Cardiac muscle cell (in vitro differentiated cells and primary cell): ENCODE measurements around the gene MTCL1. TPM values are rescaled to one million over a fixed set of nuclear protein-coding genes. Genes with fewer than 3 reads are reported as not detected.

Experiments used
- DNase-seq, 2 donors: peaks; one replicate each; pipeline versions ENCODE4 v3.0.0 to v3.0.0-alpha.2; 2010 to 2017; ENCODE audit warnings: low read depth in 1 of 2, low spot score in 1 of 2
- H3K27ac ChIP-seq: fragments of 200-600 bp; sonication (generic); 2 replicates; pipeline ENCODE4 v1.5.1; 2016
- H3K27me3 ChIP-seq: fragments of 200-600 bp; sonication (generic); 2 replicates; pipeline ENCODE4 v1.6.0; 2016; ENCODE audit warnings: control low read depth
- H3K36me3 ChIP-seq: fragments of 200-600 bp; sonication (generic); 2 replicates; pipeline ENCODE4 v1.5.1; 2016; ENCODE audit warnings: control low read depth
- H3K4me1 ChIP-seq: fragments of 200-600 bp; sonication (generic); 2 replicates; pipeline ENCODE4 v1.8.1; 2017; ENCODE audit warnings: low read depth, mild to moderate bottlenecking, mixed run types
- H3K4me3 ChIP-seq: fragments of 200-600 bp; sonication (generic); 2 replicates; pipeline ENCODE4 v1.5.1; 2016; ENCODE audit warnings: mild to moderate bottlenecking
- H3K9me3 ChIP-seq: fragments of 200-600 bp; sonication (generic); 2 replicates; pipeline ENCODE4 v1.5.1; 2017; ENCODE audit warnings: low read depth, mild to moderate bottlenecking, control low read depth
- polyA plus RNA-seq: library from polyadenylated mRNA; unstranded; fragments of >200 nt; fragmentation: Nextera tagmentation; extraction: Ambion mirVana; gene quantifications from 2 replicates; pipeline ENCODE4 v1.2.1, GENCODE V29; 2016
- total RNA-seq: library from RNA; depleted of rRNA; stranded (reverse); fragments of >200 nt; gene quantifications from 2 replicates; pipeline ENCODE4 v1.2.3, GENCODE V29; 2016
- TF ChIP-seq, protein P1 (sequence below): IDR thresholded peaks from 2 replicates; pipeline ENCODE4 v1.5.1; 2012; ENCODE audit warnings: low read depth, mild to moderate bottlenecking, low read length

The MTCL1 gene
- total and polyA plus RNA-seq, 2 experiments from 2014 or later, result 1.8 to 9.6 TPM

DNA sequence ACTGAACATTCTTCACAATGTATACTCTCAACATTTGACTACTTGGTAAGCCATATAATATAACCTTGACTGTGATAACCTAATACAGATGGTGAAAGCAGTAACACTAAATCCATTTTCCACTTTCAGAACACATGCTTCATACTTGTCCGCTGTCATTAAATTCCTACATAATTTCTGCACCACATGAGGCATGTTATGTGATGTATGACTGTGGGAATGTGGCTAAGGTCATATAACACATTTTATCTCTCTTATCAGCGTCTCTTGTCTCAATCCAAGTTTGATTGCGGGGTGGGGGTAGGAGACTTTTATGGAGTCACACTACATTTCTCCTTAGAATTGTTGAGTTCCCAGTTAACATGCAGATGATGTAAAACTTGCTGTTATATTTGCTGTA is 110.9 kb downstream of the MTCL1 start:
- Histone ChIP-seq H3K27ac (no peak overlapping the region), H3K4me1 (peaks cover 8% of the 10 kb centered on the region), H3K27me3 (no peaks in the 10 kb centered on the region), H3K4me3 (no peak overlapping the region), H3K9me3 (no peaks in the 10 kb centered on the region), H3K36me3 (no peaks in the 10 kb centered on the region)
- peak in 1 of 2 donors; percentile 46 for DNase-seq
- TF ChIP-seq, protein P1, sequence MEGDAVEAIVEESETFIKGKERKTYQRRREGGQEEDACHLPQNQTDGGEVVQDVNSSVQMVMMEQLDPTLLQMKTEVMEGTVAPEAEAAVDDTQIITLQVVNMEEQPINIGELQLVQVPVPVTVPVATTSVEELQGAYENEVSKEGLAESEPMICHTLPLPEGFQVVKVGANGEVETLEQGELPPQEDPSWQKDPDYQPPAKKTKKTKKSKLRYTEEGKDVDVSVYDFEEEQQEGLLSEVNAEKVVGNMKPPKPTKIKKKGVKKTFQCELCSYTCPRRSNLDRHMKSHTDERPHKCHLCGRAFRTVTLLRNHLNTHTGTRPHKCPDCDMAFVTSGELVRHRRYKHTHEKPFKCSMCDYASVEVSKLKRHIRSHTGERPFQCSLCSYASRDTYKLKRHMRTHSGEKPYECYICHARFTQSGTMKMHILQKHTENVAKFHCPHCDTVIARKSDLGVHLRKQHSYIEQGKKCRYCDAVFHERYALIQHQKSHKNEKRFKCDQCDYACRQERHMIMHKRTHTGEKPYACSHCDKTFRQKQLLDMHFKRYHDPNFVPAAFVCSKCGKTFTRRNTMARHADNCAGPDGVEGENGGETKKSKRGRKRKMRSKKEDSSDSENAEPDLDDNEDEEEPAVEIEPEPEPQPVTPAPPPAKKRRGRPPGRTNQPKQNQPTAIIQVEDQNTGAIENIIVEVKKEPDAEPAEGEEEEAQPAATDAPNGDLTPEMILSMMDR, result no peak

DNA sequence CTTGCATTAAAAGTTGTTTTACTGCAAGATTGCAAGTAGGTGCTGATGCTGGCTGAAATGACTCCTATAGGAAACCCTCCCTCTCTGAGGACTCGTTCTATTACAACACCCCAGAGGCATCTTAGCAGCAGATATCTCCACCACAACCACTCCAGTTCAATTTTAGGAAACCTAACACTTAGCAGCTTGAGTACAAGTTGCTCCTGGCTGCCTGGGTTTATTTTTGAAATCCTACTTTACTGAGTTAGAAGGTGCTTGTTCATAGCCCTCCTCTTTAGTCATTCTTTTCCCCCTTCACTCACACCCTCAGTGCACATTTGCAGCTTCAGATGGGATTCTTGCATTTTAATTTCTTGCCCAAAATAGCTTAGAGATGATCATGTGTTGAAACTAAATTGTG is 111.5 kb downstream of the MTCL1 start:
- Histone ChIP-seq H3K27me3 (no peaks in the 10 kb centered on the region), H3K27ac (no peak overlapping the region), H3K4me3 (no peak overlapping the region), H3K4me1 (peaks cover 8% of the 10 kb centered on the region), H3K36me3 (no peaks in the 10 kb centered on the region), H3K9me3 (no peaks in the 10 kb centered on the region)
- peak; percentile 49 to 86 for DNase-seq
- TF ChIP-seq, protein P1, result no peak

DNA sequence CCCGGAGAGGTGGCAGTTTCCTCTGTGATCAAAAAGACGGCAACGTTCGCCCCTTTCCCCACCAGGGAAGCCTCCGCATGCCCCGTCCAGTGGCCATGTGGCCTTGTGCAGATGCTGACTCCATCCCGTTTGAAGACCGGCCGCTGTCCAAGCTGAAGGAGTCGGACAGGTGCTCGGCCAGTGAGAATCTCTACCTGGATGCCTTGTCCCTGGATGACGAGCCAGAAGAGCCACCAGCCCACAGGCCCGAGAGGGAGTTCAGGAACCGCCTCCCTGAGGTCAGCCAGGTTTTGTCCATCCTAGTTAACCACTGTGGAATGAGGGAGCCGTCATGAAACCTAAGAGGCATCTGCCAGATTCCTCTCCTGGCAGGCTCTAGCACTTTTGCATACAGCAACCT is 113.6 kb downstream of the MTCL1 start:
- Histone ChIP-seq H3K27me3 (no peaks in the 10 kb centered on the region), H3K36me3 (no peaks in the 10 kb centered on the region), H3K4me3 (no peak overlapping the region), H3K4me1 (peaks cover 8% of the 10 kb centered on the region), H3K9me3 (no peaks in the 10 kb centered on the region), H3K27ac (no peak overlapping the region)
- TF ChIP-seq, protein P1, result no peak
- DNase-seq, result no peak

DNA sequence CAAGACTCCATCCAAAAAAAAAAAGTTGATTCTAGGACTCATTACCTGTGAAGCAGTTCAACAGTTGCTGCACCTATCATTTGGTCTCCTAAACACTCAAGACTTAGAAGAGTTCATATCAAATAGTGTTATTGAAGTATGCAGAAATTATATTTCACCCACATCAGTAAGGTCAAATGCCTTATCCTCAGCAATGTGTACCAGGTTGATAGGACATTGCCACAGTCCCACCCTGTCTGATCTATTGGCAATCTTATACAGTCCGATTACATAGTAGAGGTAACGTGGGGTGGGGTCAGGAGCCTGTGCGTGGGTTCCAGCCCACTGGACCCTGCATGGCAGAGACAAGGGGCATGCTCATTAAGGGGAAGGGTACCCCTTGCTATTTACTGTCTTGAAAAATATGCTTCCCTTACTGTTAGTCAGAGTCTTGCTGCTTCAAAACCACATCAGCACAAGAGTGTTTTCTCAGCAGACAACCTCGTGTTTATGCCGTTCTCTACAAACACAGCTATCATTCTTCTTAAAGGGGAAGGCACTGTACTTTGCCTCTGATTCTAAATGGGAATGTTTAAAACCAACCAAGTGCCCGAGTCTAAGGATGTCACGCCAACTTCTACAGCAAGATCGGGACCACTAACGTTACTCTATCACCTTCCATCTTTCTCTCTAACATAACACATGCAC is 115.2 kb downstream of the MTCL1 start:
- no peaks in the 10 kb centered on the region for H3K9me3 ChIP-seq
- H3K36me3 ChIP-seq, result no peaks in the 10 kb centered on the region

DNA sequence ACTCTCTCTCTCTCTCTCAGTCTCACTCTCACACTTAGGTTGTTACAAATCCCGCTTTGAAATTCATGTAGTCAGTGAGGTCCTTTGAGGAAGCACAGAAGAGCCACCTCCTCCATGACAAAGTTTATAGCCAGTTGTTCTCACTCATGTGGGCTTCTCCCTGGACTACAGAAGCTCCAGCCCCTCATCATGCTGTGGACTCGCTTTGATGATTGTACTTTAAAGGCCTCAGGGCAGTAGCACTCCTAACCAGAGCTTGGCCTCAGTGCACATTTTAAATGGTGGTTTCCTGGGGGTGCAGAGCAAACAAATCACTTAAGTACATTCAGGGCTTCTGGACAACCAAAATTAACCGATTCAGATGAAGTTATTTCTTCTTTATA is 115.7 kb downstream of the MTCL1 start:
- no peak overlapping the region for H3K4me3 ChIP-seq
- no peaks in the 10 kb centered on the region for H3K27me3 ChIP-seq
- no peaks in the 10 kb centered on the region for H3K36me3 ChIP-seq
- no peaks in the 10 kb centered on the region for H3K9me3 ChIP-seq
- TF ChIP-seq, protein P1, result no peak
- peaks cover 8% of the 10 kb centered on the region for H3K4me1 ChIP-seq
- H3K27ac ChIP-seq, result no peak overlapping the region
- DNase-seq, result no peak

More for the DNA sequence above, 115.2 kb downstream of the MTCL1 start:
- TF ChIP-seq, protein P1, result no peak
- Histone ChIP-seq H3K27me3 (no peaks in the 10 kb centered on the region), H3K4me3 (no peak overlapping the region), H3K4me1 (peaks cover 8% of the 10 kb centered on the region), H3K27ac (no peak overlapping the region)
- DNase-seq, result no peak
